ENCODE data around the gene TMEM169.

Gene TMEM169

GRCh38 chr2:216104691-216105090 lies 23.0 kb downstream of the TMEM169 start:
- DNase-seq (ENCODE audit: low spot score), result no peak

GRCh38 chr2:216107320-216107719 lies 25.6 kb downstream of the TMEM169 start:
- no peak for DNase-seq (ENCODE audit: low spot score)

- no peak for DNase-seq (ENCODE audit: low spot score)
Measured at GRCh38 chr2:216107760-216108159, 26.0 kb downstream of the TMEM169 start.

- no peak for DNase-seq (ENCODE audit: low spot score)
Measured at GRCh38 chr2:216108310-216108966, 26.7 kb downstream of the TMEM169 start.

GRCh38 chr2:216108967-216109921 lies 27.5 kb downstream of the TMEM169 start, which contains the start of gene XRCC5:
XRCC5 (plus strand) TSS chr2:216109348; CDS start chr2:216109437, 89 bp downstream.
- DNase-seq (ENCODE audit: low spot score), result peak; percentile 81

GRCh38 chr2:216109962-216110614 lies 28.4 kb downstream of the TMEM169 start:
- no peak for DNase-seq (ENCODE audit: low spot score)

- DNase-seq (ENCODE audit: low spot score), result no peak
Measured at GRCh38 chr2:216110620-216111019, 28.9 kb downstream of the TMEM169 start.

GRCh38 chr2:216111122-216111521 lies 29.4 kb downstream of the TMEM169 start:
- DNase-seq (ENCODE audit: low spot score), result no peak

- no peak for DNase-seq (ENCODE audit: low spot score)
Measured at GRCh38 chr2:216112926-216113325, 31.2 kb downstream of the TMEM169 start.

GRCh38 chr2:216113572-216113971 lies 31.9 kb downstream of the TMEM169 start:
- DNase-seq (ENCODE audit: low spot score), result no peak

GRCh38 chr2:216114382-216114713 lies 32.6 kb downstream of the TMEM169 start:
- no peak for DNase-seq (ENCODE audit: low spot score)

GRCh38 chr2:216114714-216115531 lies 33.2 kb downstream of the TMEM169 start:
- peak; percentile 90 for DNase-seq (ENCODE audit: low spot score)

GRCh38 chr2:216116418-216116817 lies 34.7 kb downstream of the TMEM169 start:
- DNase-seq (ENCODE audit: low spot score), result no peak

GRCh38 chr2:216117561-216118340 lies 36.0 kb downstream of the TMEM169 start:
- no peak for DNase-seq (ENCODE audit: low spot score)

GRCh38 chr2:216118474-216118873 lies 36.8 kb downstream of the TMEM169 start:
- no peak for DNase-seq (ENCODE audit: low spot score)

- DNase-seq (ENCODE audit: low spot score), result no peak
Measured at GRCh38 chr2:216119146-216119545, 37.4 kb downstream of the TMEM169 start.

GRCh38 chr2:216119986-216120385 lies 38.3 kb downstream of the TMEM169 start:
- DNase-seq (ENCODE audit: low spot score), result no peak

GRCh38 chr2:216121255-216121654 lies 39.5 kb downstream of the TMEM169 start:
- no peak for DNase-seq (ENCODE audit: low spot score)

- DNase-seq (ENCODE audit: low spot score), result no peak
Measured at GRCh38 chr2:216126943-216127342, 45.2 kb downstream of the TMEM169 start.

GRCh38 chr2:216130346-216130971 lies 48.7 kb downstream of the TMEM169 start:
- DNase-seq (ENCODE audit: low spot score), result no peak
